ENCODE data around the gene NIP7.

NIP7 gene

DNA sequence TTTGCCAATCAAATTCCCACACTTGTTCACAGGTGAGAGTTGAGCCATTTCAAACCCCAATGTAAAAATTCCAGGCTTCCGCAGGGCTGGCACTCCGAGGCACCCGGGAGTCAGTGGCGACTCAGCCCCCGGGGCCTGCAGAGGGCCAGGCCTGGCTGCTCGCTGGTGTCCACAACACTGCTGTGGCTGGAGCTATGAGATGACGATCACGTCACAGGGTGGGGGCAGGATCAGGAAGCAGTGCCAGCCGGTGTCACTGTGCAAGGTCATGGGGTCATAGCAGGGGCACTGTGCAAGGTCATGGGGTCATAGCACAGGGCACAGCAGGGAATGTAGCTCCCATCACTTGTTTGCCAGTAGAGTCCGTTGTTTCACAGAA, 20.7 kb upstream of the NIP7 start:
- DNase-seq (ENCODE audit: low read depth), result no peak
- no peak overlapping the region for H3K4me3 ChIP-seq (ENCODE audit: low read depth, low read length)
- TF ChIP-seq CTCF (IDR thresholded peaks at IDR 0.05; ENCODE audit: control insufficient read depth, extremely low read depth, insufficient read depth), result no peak

GRCh38 chr16:69319381-69319780, 20.2 kb upstream of the NIP7 start:
- TF ChIP-seq CTCF (IDR thresholded peaks at IDR 0.05; ENCODE audit: control insufficient read depth, extremely low read depth, insufficient read depth), result no peak
- DNase-seq (ENCODE audit: low read depth), result no peak
- H3K4me3 ChIP-seq (ENCODE audit: low read depth, low read length), result no peak overlapping the region

GRCh38 chr16:69319826-69320739, 19.5 kb upstream of the NIP7 start:
- TF ChIP-seq CTCF (IDR thresholded peaks at IDR 0.05; ENCODE audit: control insufficient read depth, extremely low read depth, insufficient read depth), result no peak
- H3K4me3 ChIP-seq (ENCODE audit: low read depth, low read length), result no peak overlapping the region
- no peak for DNase-seq (ENCODE audit: low read depth)

DNA sequence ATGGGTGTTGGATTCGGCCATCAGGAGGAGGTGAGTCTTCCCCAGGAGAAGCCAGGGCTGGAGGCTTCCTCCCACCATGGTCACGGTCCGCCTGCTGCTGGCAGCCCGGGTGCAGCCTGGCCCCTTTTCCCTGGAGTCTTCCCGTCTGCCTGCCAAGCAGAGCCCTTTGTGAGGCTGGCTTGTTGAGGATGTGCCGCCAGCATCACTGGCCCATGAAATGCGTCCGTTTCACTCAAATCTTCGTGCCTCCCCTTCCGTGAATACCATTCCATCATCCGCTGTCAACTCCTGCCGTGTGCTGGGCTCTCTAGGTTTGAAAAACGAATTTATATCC, 18.9 kb upstream of the NIP7 start:
- no peak for TF ChIP-seq CTCF (IDR thresholded peaks at IDR 0.05; ENCODE audit: control insufficient read depth, extremely low read depth, insufficient read depth)
- H3K4me3 ChIP-seq (ENCODE audit: low read depth, low read length), result no peak overlapping the region
- DNase-seq (ENCODE audit: low read depth), result no peak

DNA sequence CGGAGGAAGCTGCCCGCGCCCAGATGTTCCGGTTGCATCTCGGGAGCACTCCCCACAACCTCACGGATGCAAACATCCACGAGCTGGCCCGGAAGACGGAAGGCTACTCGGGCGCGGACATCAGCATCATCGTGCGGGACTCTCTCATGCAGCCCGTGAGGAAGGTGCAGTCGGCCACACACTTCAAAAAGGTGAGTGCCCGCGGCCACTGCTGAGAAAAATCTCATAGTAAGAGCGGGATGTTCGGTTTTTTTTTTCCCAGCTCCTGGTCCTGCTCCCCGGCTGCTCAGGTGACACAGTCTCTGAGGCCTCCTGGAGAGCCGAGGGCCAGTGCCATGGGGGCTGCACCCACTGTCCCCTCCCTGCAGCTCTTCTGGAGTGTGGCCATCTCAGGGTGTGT, 18.5 kb upstream of the NIP7 start:
- no peak for TF ChIP-seq CTCF (IDR thresholded peaks at IDR 0.05; ENCODE audit: control insufficient read depth, extremely low read depth, insufficient read depth)
- H3K4me3 ChIP-seq (ENCODE audit: low read depth, low read length), result no peak overlapping the region
- DNase-seq (ENCODE audit: low read depth), result no peak

- no peak overlapping the region for H3K4me3 ChIP-seq (ENCODE audit: low read depth, low read length)
- TF ChIP-seq CTCF (IDR thresholded peaks at IDR 0.05; ENCODE audit: control insufficient read depth, extremely low read depth, insufficient read depth), result no peak
- DNase-seq (ENCODE audit: low read depth), result no peak
These were observed 17.2 kb upstream of the NIP7 start for GRCh38 chr16:69322343-69322742.

DNA sequence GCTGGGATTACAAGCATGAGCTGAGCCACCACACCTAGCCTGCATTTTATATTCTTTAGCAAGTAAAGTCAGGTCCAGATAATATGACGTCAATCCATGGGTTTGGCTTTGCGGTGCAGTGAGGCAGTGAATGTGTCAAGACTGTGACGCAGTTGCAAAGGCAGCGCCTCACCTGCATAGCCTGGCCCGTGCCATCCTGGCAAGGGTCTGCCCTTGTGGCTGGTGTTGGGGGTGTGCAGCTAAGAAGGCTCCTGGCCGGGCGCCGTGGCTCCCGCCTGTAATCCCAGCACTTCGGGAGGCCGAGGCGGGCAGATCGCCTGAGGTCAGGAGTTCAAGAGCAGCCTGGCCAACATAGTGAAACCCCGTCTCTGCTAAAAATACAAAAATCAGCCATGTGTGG, 16.2 kb upstream of the NIP7 start:
- no peak for DNase-seq (ENCODE audit: low read depth)
- H3K4me3 ChIP-seq (ENCODE audit: low read depth, low read length), result no peak overlapping the region
- no peak for TF ChIP-seq CTCF (IDR thresholded peaks at IDR 0.05; ENCODE audit: control insufficient read depth, extremely low read depth, insufficient read depth)
